Testis (tissue), 3 donors: ENCODE measurements around the gene DNAJB6. TPM values are rescaled to one million over a fixed set of nuclear protein-coding genes. Genes with fewer than 3 reads are reported as not detected.

Source experiments
- DNase-seq: peaks from one replicate; pipeline ENCODE4 v3.0.0-alpha.2; 2019
- H3K27ac ChIP-seq, 2 donors: fragments of 200-600 bp; sonication (generic); one replicate each; pipeline ENCODE4 v1.5.1; 2019
- H3K27me3 ChIP-seq: fragments of 200-600 bp; sonication (generic); one replicate; pipeline ENCODE4 v1.5.1; 2019
- H3K36me3 ChIP-seq: fragments of 200-600 bp; sonication (generic); one replicate; pipeline ENCODE4 v1.5.1; 2017; ENCODE audit warnings: low read depth; ENCODE audit errors: missing control alignments
- H3K4me1 ChIP-seq: fragments of 200-600 bp; sonication (generic); one replicate; pipeline ENCODE4 v1.5.1; 2019
- H3K4me3 ChIP-seq, 2 donors: fragments of 200-600 bp; sonication (generic); one replicate each; pipeline ENCODE4 v1.5.1; 2017 to 2019
- H3K9me3 ChIP-seq: fragments of 200-600 bp; sonication (generic); one replicate; pipeline ENCODE4 v1.5.1; 2017
- POLR2A ChIP-seq: fragments of 450-650 bp; IDR thresholded peaks from one replicate; pipeline ENCODE4 v1.6.1; 2017; ENCODE audit warnings: antibody characterized with exemption, mild to moderate bottlenecking, moderate library complexity
- WGBS, 2 donors: methylation state at CpG; one replicate each; pipeline ENCODE4 v1.1.5; 2018; 5-methylcytosine and 5-hydroxymethylcytosine counted together
- intact Hi-C: fragments of 100-400 bp; cut with DNase I; formaldehyde crosslinking; loops from one replicate; pipeline ENCODE4 v1.15.1; 2023; ENCODE audit warnings: low total_unique reads
- polyA plus RNA-seq: library from polyadenylated mRNA; stranded (reverse); fragments of 350-450 nt; fragmentation: Illumina TruSeq; extraction: RNeasy Lipid Tissue Mini Kit (QIAGEN cat#74804); gene quantifications from one replicate; pipeline ENCODE4 v1.2.3, GENCODE V29; 2014; ENCODE audit warnings: low read depth, low replicate concordance; ENCODE audit not compliant: insufficient read depth
- total RNA-seq, 2 donors: library from RNA; depleted of rRNA; stranded (reverse); fragments of >200 nt; gene quantifications; one replicate each; pipeline ENCODE4 v1.2.3, GENCODE V29; 2016
- TF ChIP-seq, protein P1 (sequence below), 3 experiments: fragments of 450-650 bp in 2 of 3; fragments of 200-600 bp in 1 of 3; sonication (generic) in 1 of 3; IDR thresholded peaks; one replicate each; pipeline ENCODE4 v1.5.1; 2016 to 2019; ENCODE audit warnings: antibody characterized with exemption in 3 of 3, mild to moderate bottlenecking in 2 of 3, moderate library complexity in 1 of 3

Gene DNAJB6
- total and polyA plus RNA-seq, 3 donors from 2014 or later = 154 to 262 (median 172) TPM

- Histone ChIP-seq H3K4me1 (no peaks in the 10 kb centered on the region), H3K9me3 (no peaks in the 10 kb centered on the region), H3K36me3 (no peaks in the 10 kb centered on the region), H3K4me3 (no peak overlapping the region), H3K27me3 (no peaks in the 10 kb centered on the region), H3K27ac (no peak overlapping the region)
- TF ChIP-seq POLR2A = no peak
- TF ChIP-seq, protein P1, sequence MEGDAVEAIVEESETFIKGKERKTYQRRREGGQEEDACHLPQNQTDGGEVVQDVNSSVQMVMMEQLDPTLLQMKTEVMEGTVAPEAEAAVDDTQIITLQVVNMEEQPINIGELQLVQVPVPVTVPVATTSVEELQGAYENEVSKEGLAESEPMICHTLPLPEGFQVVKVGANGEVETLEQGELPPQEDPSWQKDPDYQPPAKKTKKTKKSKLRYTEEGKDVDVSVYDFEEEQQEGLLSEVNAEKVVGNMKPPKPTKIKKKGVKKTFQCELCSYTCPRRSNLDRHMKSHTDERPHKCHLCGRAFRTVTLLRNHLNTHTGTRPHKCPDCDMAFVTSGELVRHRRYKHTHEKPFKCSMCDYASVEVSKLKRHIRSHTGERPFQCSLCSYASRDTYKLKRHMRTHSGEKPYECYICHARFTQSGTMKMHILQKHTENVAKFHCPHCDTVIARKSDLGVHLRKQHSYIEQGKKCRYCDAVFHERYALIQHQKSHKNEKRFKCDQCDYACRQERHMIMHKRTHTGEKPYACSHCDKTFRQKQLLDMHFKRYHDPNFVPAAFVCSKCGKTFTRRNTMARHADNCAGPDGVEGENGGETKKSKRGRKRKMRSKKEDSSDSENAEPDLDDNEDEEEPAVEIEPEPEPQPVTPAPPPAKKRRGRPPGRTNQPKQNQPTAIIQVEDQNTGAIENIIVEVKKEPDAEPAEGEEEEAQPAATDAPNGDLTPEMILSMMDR (IDR thresholded peaks at IDR 0.05) = no peak
- WGBS, 2 donors = 91 to 96% methylated on average over 8 to 11 of the region's 11 CpGs
- intact Hi-C loops = no loop called here
- DNase-seq = no peak
These were observed 123.2 kb downstream of the DNAJB6 start for GRCh38 chr7:157459966-157460365.

DNA sequence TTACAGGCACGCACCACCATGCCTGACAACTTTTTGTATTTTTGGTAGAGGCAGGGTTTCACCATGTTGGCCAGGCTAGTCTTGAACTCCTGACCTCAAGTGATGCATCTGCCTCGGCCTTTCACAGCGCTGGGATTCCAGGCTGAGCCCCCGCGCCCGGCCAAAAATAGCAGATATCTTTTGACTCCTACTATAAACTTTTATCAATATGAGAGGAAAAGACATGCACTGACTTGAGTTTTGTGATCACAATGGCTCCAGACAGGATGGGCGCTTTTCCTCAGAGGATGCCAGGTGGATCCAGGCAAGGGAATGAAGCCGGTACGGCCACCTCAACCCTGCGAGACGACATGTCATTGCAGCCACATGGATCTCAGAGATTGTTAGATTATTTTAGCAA, 123.9 kb downstream of the DNAJB6 start:
- intact Hi-C loops = no loop called here
- no peaks in the 10 kb centered on the region for H3K27me3 ChIP-seq
- H3K4me1 ChIP-seq = no peaks in the 10 kb centered on the region
- H3K36me3 ChIP-seq = no peaks in the 10 kb centered on the region
- H3K27ac ChIP-seq = no peak overlapping the region
- H3K4me3 ChIP-seq = no peak overlapping the region
- WGBS, 2 donors = 71 to 79% methylated on average over 11 of the region's 11 CpGs
- H3K9me3 ChIP-seq = no peaks in the 10 kb centered on the region
- TF ChIP-seq, protein P1 (IDR thresholded peaks at IDR 0.05) = no peak
- no peak for TF ChIP-seq POLR2A
- DNase-seq = no peak

GRCh38 chr7:157461573-157462418, 125.0 kb downstream of the DNAJB6 start:
- TF ChIP-seq, protein P1 (IDR thresholded peaks at IDR 0.05) = no peak
- no peak for TF ChIP-seq POLR2A
- 80 to 82% methylated on average over 7 to 12 of the region's 12 CpGs for WGBS, 2 donors
- Histone ChIP-seq H3K4me1 (no peaks in the 10 kb centered on the region), H3K9me3 (no peaks in the 10 kb centered on the region), H3K27me3 (no peaks in the 10 kb centered on the region), H3K4me3 (no peak overlapping the region), H3K36me3 (no peaks in the 10 kb centered on the region), H3K27ac (no peak overlapping the region)
- intact Hi-C loops = no loop called here
- DNase-seq = no peak

GRCh38 chr7:157462419-157462771, 125.6 kb downstream of the DNAJB6 start:
- Histone ChIP-seq H3K27me3 (no peaks in the 10 kb centered on the region), H3K4me1 (no peaks in the 10 kb centered on the region), H3K27ac (no peak overlapping the region), H3K4me3 (no peak overlapping the region), H3K9me3 (no peaks in the 10 kb centered on the region), H3K36me3 (no peaks in the 10 kb centered on the region)
- DNase-seq = no peak
- TF ChIP-seq, protein P1 (IDR thresholded peaks at IDR 0.05) = no peak
- intact Hi-C loops = no loop called here
- WGBS, 2 donors = 89 to 93% methylated on average over 19 to 20 of the region's 20 CpGs

- intact Hi-C loops = no loop called here
- 80 to 86% methylated on average over 5 to 10 of the region's 10 CpGs for WGBS, 2 donors
- H3K27me3 ChIP-seq = no peaks in the 10 kb centered on the region
These were observed 126.0 kb downstream of the DNAJB6 start for GRCh38 chr7:157462840-157463239.

More at GRCh38 chr7:157462840-157463239, 126.0 kb downstream of the DNAJB6 start:
- H3K9me3 ChIP-seq = no peaks in the 10 kb centered on the region
- no peaks in the 10 kb centered on the region for H3K36me3 ChIP-seq
- TF ChIP-seq, protein P1 (IDR thresholded peaks at IDR 0.05) = no peak
- no peak for TF ChIP-seq POLR2A
- H3K4me1 ChIP-seq = no peaks in the 10 kb centered on the region
- no peak overlapping the region for H3K27ac ChIP-seq
- H3K4me3 ChIP-seq = no peak overlapping the region
- DNase-seq = no peak
